Measurements from ENCODE around the gene TSPAN18.

TSPAN18 gene

DNA sequence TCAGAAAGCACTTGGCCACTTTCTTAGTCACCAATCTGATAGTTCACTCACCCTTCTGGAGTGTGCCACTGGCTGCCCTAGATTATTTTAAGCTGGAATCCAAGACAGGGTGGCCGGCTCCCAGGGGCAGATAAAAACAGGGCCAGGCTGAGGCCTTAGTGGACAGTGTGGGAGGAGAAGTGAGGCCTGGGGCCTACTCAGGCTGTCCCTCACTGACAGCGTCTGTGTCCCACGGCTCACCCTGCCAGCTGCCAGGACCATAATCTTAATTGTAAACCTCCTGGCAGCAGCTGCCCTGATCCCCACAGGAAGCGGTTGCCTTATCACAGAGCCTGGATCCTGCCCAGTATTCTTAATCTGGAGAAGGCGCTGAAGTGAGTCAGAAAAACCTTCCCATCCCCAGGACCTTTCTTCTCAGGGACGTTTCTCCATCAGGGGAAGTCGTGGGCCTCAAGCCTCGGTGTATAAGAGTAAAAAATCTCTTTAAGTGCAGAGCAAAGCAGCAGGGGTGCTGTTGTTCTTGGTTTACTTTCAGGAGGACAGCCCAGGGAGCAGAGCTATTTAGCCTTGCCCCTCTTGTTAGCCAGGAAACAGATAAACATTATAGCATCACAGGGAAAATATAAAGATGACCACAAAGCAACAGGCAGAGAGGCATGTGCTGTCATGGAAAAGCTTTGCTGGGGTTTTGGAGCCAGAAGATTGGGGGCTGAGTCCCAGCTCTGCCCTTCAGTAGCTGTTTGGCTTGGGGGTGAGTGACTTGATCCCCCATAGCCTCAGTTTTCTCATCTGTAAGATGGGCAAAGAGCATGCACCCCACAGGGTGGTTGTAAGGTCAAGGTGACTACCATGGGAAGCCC is 39.6 kb downstream of the TSPAN18 start:
- Histone ChIP-seq H3K36me3 (ENCODE audit: insufficient read depth, insufficient read length, low read length) (peaks cover 46% of the 10 kb centered on the region), H3K9me3 (ENCODE audit: insufficient read depth, low read length) (peaks cover 17% of the 10 kb centered on the region), H3K9ac (ENCODE audit: insufficient read length, low read depth) (peak overlapping the region; percentile 18), H3K4me3 (ENCODE audit: insufficient read length, low read depth) (no peak overlapping the region), H3K4me1 (ENCODE audit: insufficient read depth, insufficient read length) (peaks cover 15% of the 10 kb centered on the region), H3K27me3 (ENCODE audit: insufficient read depth, insufficient read length) (no peaks in the 10 kb centered on the region)
- no peak for DNase-seq (ENCODE audit: low read depth, low spot score)
- TF ChIP-seq SUZ12 (IDR thresholded peaks at IDR 0.05; ENCODE audit: extremely low read depth, insufficient read depth, insufficient read length) (no peak), ZNF274 (IDR thresholded peaks at IDR 0.05; ENCODE audit: low read depth, low read length) (no peak), YY1 (IDR thresholded peaks at IDR 0.05; ENCODE audit: insufficient read depth, insufficient read length) (no peak)

- Histone ChIP-seq H3K9me3 (ENCODE audit: insufficient read depth, low read length) (peaks cover 17% of the 10 kb centered on the region), H3K36me3 (ENCODE audit: insufficient read depth, insufficient read length, low read length) (peaks cover 46% of the 10 kb centered on the region), H3K4me1 (ENCODE audit: insufficient read depth, insufficient read length) (peaks cover 10% of the 10 kb centered on the region), H3K27me3 (ENCODE audit: insufficient read depth, insufficient read length) (no peaks in the 10 kb centered on the region), H3K4me3 (ENCODE audit: insufficient read length, low read depth) (no peak overlapping the region), H3K9ac (ENCODE audit: insufficient read length, low read depth) (no peak overlapping the region)
- no peak for DNase-seq (ENCODE audit: low read depth, low spot score)
- no peak for TF ChIP-seq SUZ12 (IDR thresholded peaks at IDR 0.05; ENCODE audit: extremely low read depth, insufficient read depth, insufficient read length)
- TF ChIP-seq ZNF274 (IDR thresholded peaks at IDR 0.05; ENCODE audit: low read depth, low read length): no peak
These were observed 40.2 kb downstream of the TSPAN18 start for GRCh38 chr11:44766972-44767278.

DNA sequence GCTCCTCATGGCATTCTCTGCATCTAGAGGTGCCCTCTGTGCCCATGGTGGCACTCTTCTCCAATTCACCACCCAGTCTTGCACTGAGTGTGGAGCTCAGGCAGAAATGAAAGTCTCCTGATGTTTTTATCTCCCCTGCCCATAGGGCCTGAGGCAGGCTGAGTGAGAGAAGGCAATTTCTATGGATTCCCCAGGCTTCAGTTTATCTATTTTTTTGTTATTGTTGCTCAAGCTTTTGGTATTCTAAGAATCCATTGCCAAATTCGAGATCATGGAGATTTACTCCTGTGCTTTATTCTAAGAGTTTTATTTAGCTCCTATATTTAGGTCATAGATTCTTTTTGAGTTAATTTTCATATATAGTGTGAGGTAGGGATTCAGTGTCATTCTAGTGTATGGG is 40.7 kb downstream of the TSPAN18 start:
- DNase-seq (ENCODE audit: low read depth, low spot score): no peak
- H3K4me3 ChIP-seq (ENCODE audit: insufficient read length, low read depth): no peak overlapping the region
- peaks cover 46% of the 10 kb centered on the region for H3K36me3 ChIP-seq (ENCODE audit: insufficient read depth, insufficient read length, low read length)
- peaks cover 17% of the 10 kb centered on the region for H3K9me3 ChIP-seq (ENCODE audit: insufficient read depth, low read length)
- peaks cover 9% of the 10 kb centered on the region for H3K4me1 ChIP-seq (ENCODE audit: insufficient read depth, insufficient read length)
- no peak overlapping the region for H3K9ac ChIP-seq (ENCODE audit: insufficient read length, low read depth)
- no peaks in the 10 kb centered on the region for H3K27me3 ChIP-seq (ENCODE audit: insufficient read depth, insufficient read length)
- TF ChIP-seq ZNF274 (IDR thresholded peaks at IDR 0.05; ENCODE audit: low read depth, low read length) (no peak), SUZ12 (IDR thresholded peaks at IDR 0.05; ENCODE audit: extremely low read depth, insufficient read depth, insufficient read length) (no peak), YY1 (IDR thresholded peaks at IDR 0.05; ENCODE audit: insufficient read depth, insufficient read length) (no peak)

GRCh38 chr11:44770401-44770800 is 43.6 kb downstream of the TSPAN18 start:
- DNase-seq (ENCODE audit: low read depth, low spot score): no peak
- Histone ChIP-seq H3K4me1 (ENCODE audit: insufficient read depth, insufficient read length) (peaks cover 14% of the 10 kb centered on the region), H3K9me3 (ENCODE audit: insufficient read depth, low read length) (peaks cover 17% of the 10 kb centered on the region), H3K9ac (ENCODE audit: insufficient read length, low read depth) (no peak overlapping the region), H3K4me3 (ENCODE audit: insufficient read length, low read depth) (no peak overlapping the region), H3K36me3 (ENCODE audit: insufficient read depth, insufficient read length, low read length) (peaks cover 30% of the 10 kb centered on the region), H3K27me3 (ENCODE audit: insufficient read depth, insufficient read length) (no peaks in the 10 kb centered on the region)
- TF ChIP-seq YY1 (IDR thresholded peaks at IDR 0.05; ENCODE audit: insufficient read depth, insufficient read length) (no peak), ZNF274 (IDR thresholded peaks at IDR 0.05; ENCODE audit: low read depth, low read length) (no peak), SUZ12 (IDR thresholded peaks at IDR 0.05; ENCODE audit: extremely low read depth, insufficient read depth, insufficient read length) (no peak)

GRCh38 chr11:44771252-44771734 is 44.5 kb downstream of the TSPAN18 start:
- H3K9me3 ChIP-seq (ENCODE audit: insufficient read depth, low read length): peaks cover 17% of the 10 kb centered on the region
- H3K9ac ChIP-seq (ENCODE audit: insufficient read length, low read depth): no peak overlapping the region
- peaks cover 30% of the 10 kb centered on the region for H3K36me3 ChIP-seq (ENCODE audit: insufficient read depth, insufficient read length, low read length)
- no peak for TF ChIP-seq YY1 (IDR thresholded peaks at IDR 0.05; ENCODE audit: insufficient read depth, insufficient read length)
- no peak for TF ChIP-seq SUZ12 (IDR thresholded peaks at IDR 0.05; ENCODE audit: extremely low read depth, insufficient read depth, insufficient read length)
- TF ChIP-seq ZNF274 (IDR thresholded peaks at IDR 0.05; ENCODE audit: low read depth, low read length): no peak
- peaks cover 12% of the 10 kb centered on the region for H3K4me1 ChIP-seq (ENCODE audit: insufficient read depth, insufficient read length)
- H3K4me3 ChIP-seq (ENCODE audit: insufficient read length, low read depth): no peak overlapping the region
- no peaks in the 10 kb centered on the region for H3K27me3 ChIP-seq (ENCODE audit: insufficient read depth, insufficient read length)
- no peak for DNase-seq (ENCODE audit: low read depth, low spot score)

- no peak overlapping the region for H3K9ac ChIP-seq (ENCODE audit: insufficient read length, low read depth)
- H3K4me3 ChIP-seq (ENCODE audit: insufficient read length, low read depth): no peak overlapping the region
- H3K4me1 ChIP-seq (ENCODE audit: insufficient read depth, insufficient read length): peaks cover 9% of the 10 kb centered on the region
- no peak for DNase-seq (ENCODE audit: low read depth, low spot score)
- H3K27me3 ChIP-seq (ENCODE audit: insufficient read depth, insufficient read length): no peaks in the 10 kb centered on the region
- no peak for TF ChIP-seq YY1 (IDR thresholded peaks at IDR 0.05; ENCODE audit: insufficient read depth, insufficient read length)
- TF ChIP-seq ZNF274 (IDR thresholded peaks at IDR 0.05; ENCODE audit: low read depth, low read length): no peak
- no peak for TF ChIP-seq SUZ12 (IDR thresholded peaks at IDR 0.05; ENCODE audit: extremely low read depth, insufficient read depth, insufficient read length)
- H3K36me3 ChIP-seq (ENCODE audit: insufficient read depth, insufficient read length, low read length): peaks cover 28% of the 10 kb centered on the region
- H3K9me3 ChIP-seq (ENCODE audit: insufficient read depth, low read length): peaks cover 13% of the 10 kb centered on the region
These were observed 45.1 kb downstream of the TSPAN18 start for GRCh38 chr11:44771841-44772240.

- H3K4me3 ChIP-seq (ENCODE audit: insufficient read length, low read depth): no peak overlapping the region
- H3K4me1 ChIP-seq (ENCODE audit: insufficient read depth, insufficient read length): peaks cover 14% of the 10 kb centered on the region
- peak overlapping the region; percentile 34 for H3K9ac ChIP-seq (ENCODE audit: insufficient read length, low read depth)
- H3K27me3 ChIP-seq (ENCODE audit: insufficient read depth, insufficient read length): no peaks in the 10 kb centered on the region
- no peak for DNase-seq (ENCODE audit: low read depth, low spot score)
- TF ChIP-seq YY1 (IDR thresholded peaks at IDR 0.05; ENCODE audit: insufficient read depth, insufficient read length) (no peak), ZNF274 (IDR thresholded peaks at IDR 0.05; ENCODE audit: low read depth, low read length) (no peak), SUZ12 (IDR thresholded peaks at IDR 0.05; ENCODE audit: extremely low read depth, insufficient read depth, insufficient read length) (no peak)
- H3K9me3 ChIP-seq (ENCODE audit: insufficient read depth, low read length): no peaks in the 10 kb centered on the region
- H3K36me3 ChIP-seq (ENCODE audit: insufficient read depth, insufficient read length, low read length): peaks cover 22% of the 10 kb centered on the region
These were observed 46.7 kb downstream of the TSPAN18 start for GRCh38 chr11:44773351-44773965.
